K562 (cell line): ENCODE measurements around the gene ABCA3. TPM values are rescaled to one million over a fixed set of nuclear protein-coding genes. Genes with fewer than 3 reads are reported as not detected.
A peak's percentile ranks its signal among the peaks of the same experiment; 100 is the strongest.

ENCODE experiments used
- ATAC-seq: fragments of 200-7000 bp; cut with Tn5 transposase; 3 replicates; pipeline ENCODE4 v1.9.1; 2020; ENCODE audit warnings: moderate library complexity
- BruUV-seq: library from RNA; stranded (reverse); fragments of 400-500 nt; replicated peaks from 2 replicates; lab custom pipeline; 2021; lab: Mats Ljungman, UMichigan
- CTCF ChIA-PET: fragments of 300-600 bp; formaldehyde crosslinking; extraction: SDS; loops from one replicate; lab custom pipeline; 2021; ENCODE audit warnings: low intra/inter-chr PET ratio; lab: Yijun Ruan, JAX
- POLR2A ChIA-PET: fragments of 300-600, 350-650 bp; sonication (Branson Sonifier 250); formaldehyde crosslinking; extraction: SDS; loops from one replicate; lab custom pipeline; 2021; ENCODE audit warnings: antibody characterized with exemption, inconsistent platforms; lab: Yijun Ruan, JAX
- DNase-seq, 4 experiments: peaks; one replicate each; pipeline versions ENCODE4 v3.0.0 to v3.0.0-alpha.2; 2011 to 2018; ENCODE audit warnings: low spot score in 3 of 4, mixed read lengths in 3 of 4; ENCODE audit errors: extremely low read depth in 1 of 4
- FAIRE-seq: peaks from 2 replicates; lab custom pipeline; 2011; peaks lifted over from hg19 to GRCh38; lab: Jason Lieb, UNC
- H2AFZ ChIP-seq: 2 replicates; pipeline ENCODE4 v1.6.0; 2011; ENCODE audit warnings: low read depth, low read length, control low read depth, inconsistent platforms
- H3K27ac ChIP-seq: fragments of 200-600 bp; 3 replicates; pipeline ENCODE4 v1.8.0; 2011; ENCODE audit warnings: low read depth, mild to moderate bottlenecking, control low read depth, inconsistent platforms, low read length, moderate library complexity, mixed read lengths; ENCODE audit errors: extremely low read depth
- H3K27me3 ChIP-seq, 2 experiments: fragments of 300-600 bp in 1 of 2; 2 replicates in 1 of 2; 3 replicates in 1 of 2; pipeline versions ENCODE4 v1.6.0 to v1.8.0; 2011; ENCODE audit warnings: inconsistent platforms in 2 of 2, low read length in 2 of 2, mild to moderate bottlenecking in 1 of 2, mixed read lengths in 1 of 2, moderate library complexity in 1 of 2; ENCODE audit not compliant: control insufficient read depth in 2 of 2, insufficient read depth in 2 of 2
- H3K36me3 ChIP-seq: fragments of 300-600 bp; 3 replicates; pipeline ENCODE4 v1.8.0; 2011; ENCODE audit warnings: mild to moderate bottlenecking, low read length, inconsistent platforms; ENCODE audit not compliant: control insufficient read depth, insufficient read depth
- H3K4me1 ChIP-seq, 2 experiments: fragments of 200-600 bp in 1 of 2; replicated peaks in 1 of 2; 2 replicates in 1 of 2; 3 replicates in 1 of 2; pipeline versions ENCODE4 v1.5.1 to v1.8.0; 2011; ENCODE audit warnings: inconsistent platforms in 2 of 2, low read length in 2 of 2, mild to moderate bottlenecking in 1 of 2, mixed read lengths in 1 of 2, moderate library complexity in 1 of 2; ENCODE audit not compliant: control insufficient read depth in 2 of 2, insufficient read depth in 2 of 2
- H3K4me2 ChIP-seq: 2 replicates; pipeline ENCODE4 v1.6.1; 2011; ENCODE audit warnings: low read length, control low read depth, inconsistent platforms, mixed read lengths; ENCODE audit not compliant: insufficient read depth
- H3K4me3 ChIP-seq: fragments of 200-600 bp; sonication (generic), shearing (Covaris generic); 2 replicates; pipeline ENCODE4 v1.5.1; 2016; ENCODE audit warnings: control low read depth, inconsistent platforms
- H3K79me2 ChIP-seq: fragments of 200-600 bp; 3 replicates; pipeline ENCODE4 v1.8.0; 2011; ENCODE audit warnings: low read length, inconsistent platforms; ENCODE audit not compliant: control insufficient read depth, insufficient read depth
- H3K9ac ChIP-seq, 2 experiments: 2 replicates each; pipeline versions ENCODE4 v1.6.0 to v1.6.1; 2011; ENCODE audit warnings: low read depth in 2 of 2, low read length in 2 of 2, control low read depth in 1 of 2, inconsistent platforms in 1 of 2, mild to moderate bottlenecking in 1 of 2, mixed read lengths in 1 of 2; ENCODE audit not compliant: insufficient read depth in 1 of 2
- H3K9me1 ChIP-seq: one replicate; pipeline ENCODE4 v1.6.0; 2011; ENCODE audit warnings: inconsistent platforms, mild to moderate bottlenecking, low read length, moderate library complexity; ENCODE audit not compliant: control insufficient read depth, insufficient read depth
- H3K9me3 ChIP-seq: replicated peaks from 2 replicates; pipeline ENCODE4 v1.5.1; 2011; ENCODE audit warnings: low read depth, low read length, inconsistent platforms; ENCODE audit not compliant: control insufficient read depth, insufficient read depth
- H4K20me1 ChIP-seq: replicated peaks from 2 replicates; pipeline ENCODE4 v1.6.1; 2011; ENCODE audit warnings: low read length, inconsistent platforms, mixed read lengths; ENCODE audit not compliant: control insufficient read depth, insufficient read depth
- CEBPB ChIP-seq: fragments of 450-650 bp; IDR thresholded peaks from 2 replicates; pipeline ENCODE4 v1.6.1; 2016; ENCODE audit warnings: missing genetic modification characterization, missing compliant biosample characterization
- CTBP1 ChIP-seq: fragments of 450-650 bp; IDR thresholded peaks from 2 replicates; pipeline ENCODE4 v1.6.1; 2016; ENCODE audit warnings: borderline replicate concordance
- PHTF2 ChIP-seq: fragments of 250-450 bp; sonication (Bioruptor Pico); IDR thresholded peaks from 2 replicates; pipeline ENCODE4 v1.5.0; 2021; ENCODE audit warnings: mild to moderate bottlenecking
- SMARCE1 ChIP-seq: fragments of 450-650 bp; IDR thresholded peaks from 2 replicates; pipeline ENCODE4 v1.7.1; 2016; ENCODE audit warnings: mild to moderate bottlenecking
- ZNF347 ChIP-seq: fragments of 450-650 bp; formaldehyde crosslinking; IDR thresholded peaks from 2 replicates; pipeline ENCODE4 v1.4.0; 2020; ENCODE audit warnings: low read depth, mild to moderate bottlenecking, moderate library complexity
- WGBS: fragments of 100-300 bp; shearing (Covaris generic); methylation state at CpG from one replicate; pipeline ENCODE4 v1.1.6; 2016; ENCODE audit warnings: low coverage, mixed read lengths; ENCODE audit not compliant: insufficient coverage; ENCODE audit errors: missing lambda C conversion rate; 5-methylcytosine and 5-hydroxymethylcytosine counted together
- in situ Hi-C: fragments of 300-500 bp; cut with MboI; formaldehyde crosslinking; loops from 4 replicates; pipeline ENCODE4 v1.15.0; 2018; ENCODE audit warnings: inconsistent platforms, mixed read lengths
- intact Hi-C: fragments of 100-400 bp; cut with micrococcal nuclease; formaldehyde crosslinking; loops from 2 replicates; pipeline ENCODE4 v1.14.2; 2022
- polyA plus RNA-seq, 8 experiments: library from polyadenylated mRNA; depleted of rRNA in 4 of 8; stranded (reverse) in 5 of 8; unstranded in 3 of 8; fragments of >200 nt; fragmentation: Nextera tagmentation in 2 of 8; fragmentation: Illumina TruSeq in 1 of 8; extraction: Ambion mirVana in 2 of 8; extraction: Trizol in 1 of 8; gene quantifications; 2 replicates each; pipeline versions ENCODE4 v1.2.1 to v1.2.3, GENCODE V29; 2011 to 2014; ENCODE audit warnings: inconsistent platforms in 1 of 8, missing spikeins in 1 of 8
- total RNA-seq, 7 experiments: library from RNA; depleted of rRNA in 6 of 7; stranded (reverse); fragments of >200 nt in 6 of 7; fragmentation: Illumina TruSeq in 2 of 7; extraction: Trizol in 2 of 7; gene quantifications; 2 replicates each; pipeline versions ENCODE4 v1.2.1 to v1.2.3, GENCODE V29; 2011 to 2021; ENCODE audit warnings: low replicate concordance in 1 of 7

ABCA3 gene
- total and polyA plus RNA-seq, 9 of the 15 experiments (the other 6 are each of a cell fraction or from before 2014, with no cell fraction given), result 0.66 to 23.7 (median 6.9) TPM

DNA sequence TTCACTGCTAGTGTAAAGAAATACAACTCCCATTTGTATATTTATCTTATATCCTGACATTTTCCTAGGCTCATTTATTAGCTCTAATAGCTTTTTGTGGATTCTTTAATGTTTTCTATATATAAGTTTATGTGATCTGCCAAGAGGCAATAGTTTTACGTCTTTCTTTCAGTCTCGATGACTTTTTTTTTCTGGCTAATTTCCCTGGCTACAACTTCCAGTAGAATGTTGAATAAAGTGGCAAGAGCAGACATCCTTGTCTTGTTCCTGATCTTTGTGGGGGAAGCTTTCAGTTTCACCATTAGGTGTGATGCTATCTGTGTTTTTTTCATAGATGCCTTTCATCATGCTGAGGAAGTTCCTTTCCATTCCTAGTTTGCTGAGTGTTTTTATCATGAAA, 43.9 kb upstream of the ABCA3 start:
- Histone ChIP-seq H3K36me3 (no peaks in the 10 kb centered on the region), H3K27me3 (peaks cover 0 to 4% of the 10 kb centered on the region in 2 experiments; a peak in 1 of 5 replicates), H2AFZ (no peak overlapping the region), H3K9me1 (no peaks in the 10 kb centered on the region), H4K20me1 (no peaks in the 10 kb centered on the region), H3K27ac (no peak overlapping the region), H3K9me3 (no peaks in the 10 kb centered on the region), H3K4me1 (peaks cover 0 to 3% of the 10 kb centered on the region in 2 experiments; a peak in 2 of 5 replicates), H3K4me2 (no peak overlapping the region), H3K4me3 (no peak overlapping the region), H3K9ac (no peak overlapping the region), H3K79me2 (no peaks in the 10 kb centered on the region)
- no TSS peak for BruUV-seq
- no peak for FAIRE-seq
- 4% methylated on average over 2 of the region's 2 CpGs for WGBS
- DNase-seq, result no peak
- POLR2A ChIA-PET, result interaction anchor here (1.4 kb wide), 1 partner anchor 37 kb away, joined by 4 read pairs; no protein-coding TSS in a partner anchor
- in situ Hi-C loops, result no loop called here
- CTCF ChIA-PET, result no interaction called here
- intact Hi-C loops, result no loop called here
- TF ChIP-seq SMARCE1 (peak; percentile 32; the same call in 1 of the 2 replicates), CTBP1 (0 out of 2 replicates have a peak, but pooled peaks have one; percentile 23), PHTF2 (CRISPR knock-in tag) (no peak)
- no peak for ATAC-seq

DNA sequence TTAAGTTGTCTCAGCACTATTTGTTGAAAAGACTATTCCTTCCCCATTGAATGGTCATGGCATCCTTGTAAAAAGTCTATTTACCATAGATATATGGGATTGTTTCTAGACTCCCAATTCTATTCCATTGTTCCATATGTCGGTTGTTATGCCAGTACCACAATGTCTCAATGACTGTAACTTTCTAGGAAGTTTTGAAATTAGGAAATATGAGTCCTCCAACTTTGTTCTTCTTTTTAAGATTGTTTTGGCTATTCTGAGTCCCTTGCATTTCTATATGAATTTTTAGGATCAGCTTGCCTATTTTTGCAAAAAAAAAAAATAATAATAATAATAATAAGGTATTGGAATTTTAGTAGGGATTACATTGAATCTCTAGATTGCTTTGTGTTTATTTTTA, 43.0 kb upstream of the ABCA3 start:
- BruUV-seq, result no TSS peak
- CTCF ChIA-PET, result no interaction called here
- Histone ChIP-seq H4K20me1 (no peaks in the 10 kb centered on the region), H3K27ac (no peak overlapping the region), H3K4me1 (peaks cover 0 to 3% of the 10 kb centered on the region in 2 experiments; a peak in 2 of 5 replicates), H3K9ac (no peak overlapping the region), H3K9me1 (no peaks in the 10 kb centered on the region), H2AFZ (no peak overlapping the region), H3K79me2 (no peaks in the 10 kb centered on the region), H3K9me3 (no peaks in the 10 kb centered on the region), H3K36me3 (no peaks in the 10 kb centered on the region), H3K27me3 (peaks cover 0 to 4% of the 10 kb centered on the region in 2 experiments; a peak in 1 of 5 replicates), H3K4me3 (no peak overlapping the region), H3K4me2 (no peak overlapping the region)
- in situ Hi-C loops (no loop called here), intact Hi-C loops (no loop called here)
- no peak for DNase-seq
- POLR2A ChIA-PET, result no interaction called here
- no peak for ATAC-seq
- no peak for FAIRE-seq
- WGBS, result 29% methylated on average over 1 of the region's 1 CpG
- TF ChIP-seq ZNF347 (no peak), CEBPB (tag) (no peak)
